HepG2 (cell line): ENCODE data around the gene NCAM2. TPM values are rescaled to one million over a fixed set of nuclear protein-coding genes. Genes with fewer than 3 reads are reported as not detected.

Experiments used
- ATAC-seq: fragments of 200-7000 bp; cut with Tn5 transposase; 3 replicates; pipeline ENCODE4 v1.9.1; 2020; ENCODE audit warnings: mild to moderate bottlenecking, moderate library complexity
- BruUV-seq: library from RNA; stranded (reverse); fragments of 400-500 nt; replicated peaks from 2 replicates; lab custom pipeline; 2021; lab: Mats Ljungman, UMichigan
- CTCF ChIA-PET: fragments of 300-600 bp; formaldehyde crosslinking; extraction: SDS; loops from one replicate; lab custom pipeline; 2021; ENCODE audit warnings: low total read pairs, inconsistent platforms, low intra/inter-chr PET ratio; lab: Yijun Ruan, JAX
- POLR2A ChIA-PET: fragments of 350-600 bp; sonication (Branson Sonifier 250); formaldehyde crosslinking; loops from one replicate; lab custom pipeline; 2020; ENCODE audit warnings: antibody characterized with exemption, inconsistent platforms; lab: Yijun Ruan, JAX
- DNase-seq: peaks from one replicate; pipeline ENCODE4 v3.0.0-alpha.2; 2015; ENCODE audit warnings: low spot score
- FAIRE-seq: peaks from 3 replicates; lab custom pipeline; 2011; peaks lifted over from hg19 to GRCh38; lab: Jason Lieb, UNC
- H2AFZ ChIP-seq: one replicate; pipeline ENCODE4 v1.6.1; 2011; ENCODE audit warnings: low read length, inconsistent platforms
- H3K27ac ChIP-seq: fragments of 300-600 bp; 3 replicates; pipeline ENCODE4 v1.8.0; 2011; ENCODE audit warnings: mixed run types, mild to moderate bottlenecking, mixed read lengths, low read length, inconsistent platforms; ENCODE audit not compliant: insufficient read depth; ENCODE audit errors: extremely low read length
- H3K27me3 ChIP-seq, 2 experiments: fragments of 200-600 bp in 1 of 2; 2 replicates in 1 of 2; 3 replicates in 1 of 2; pipeline versions ENCODE4 v1.6.0 to v1.8.0; 2011; ENCODE audit warnings: low read length in 2 of 2, mild to moderate bottlenecking in 2 of 2, moderate library complexity in 2 of 2, inconsistent platforms in 1 of 2; ENCODE audit not compliant: insufficient read depth in 2 of 2, control insufficient read depth in 1 of 2
- H3K36me3 ChIP-seq, 2 experiments: fragments of 200-600 bp in 1 of 2; replicated peaks in 1 of 2; 2 replicates in 1 of 2; 3 replicates in 1 of 2; pipeline versions ENCODE4 v1.5.1 to v1.8.0; 2011; ENCODE audit warnings: low read length in 2 of 2, inconsistent platforms in 1 of 2; ENCODE audit not compliant: insufficient read depth in 2 of 2, control insufficient read depth in 1 of 2
- H3K4me1 ChIP-seq: 2 replicates; pipeline ENCODE4 v1.5.1; 2012; ENCODE audit warnings: low read length, inconsistent platforms; ENCODE audit not compliant: insufficient read depth
- H3K4me2 ChIP-seq: 2 replicates; pipeline ENCODE4 v1.6.0; 2011; ENCODE audit warnings: low read depth, low read length, inconsistent platforms
- H3K4me3 ChIP-seq, 3 experiments: fragments of 200-600 bp in 1 of 3; sonication (generic), shearing (Covaris generic) in 1 of 3; replicated peaks in 1 of 3; 2 replicates each; pipeline ENCODE4 v1.5.1; 2011 to 2016; ENCODE audit warnings: low read length in 3 of 3, inconsistent platforms in 2 of 3, low read depth in 2 of 3, mild to moderate bottlenecking in 2 of 3, control low read depth in 1 of 3, mixed read lengths in 1 of 3; ENCODE audit not compliant: insufficient read depth in 1 of 3
- H3K79me2 ChIP-seq: one replicate; pipeline ENCODE4 v1.6.1; 2011; ENCODE audit warnings: low read length, inconsistent platforms; ENCODE audit not compliant: insufficient read depth
- H3K9ac ChIP-seq: 2 replicates; pipeline ENCODE4 v1.6.0; 2011; ENCODE audit warnings: mild to moderate bottlenecking, low read depth, low read length, inconsistent platforms; ENCODE audit not compliant: insufficient read depth
- H3K9me3 ChIP-seq: 2 replicates; pipeline ENCODE4 v1.5.1; 2012; ENCODE audit warnings: mild to moderate bottlenecking, low read length
- H4K20me1 ChIP-seq: 2 replicates; pipeline ENCODE4 v1.6.0; 2011; ENCODE audit warnings: inconsistent platforms, mild to moderate bottlenecking, low read length, moderate library complexity; ENCODE audit not compliant: insufficient read depth
- AHDC1 ChIP-seq: sonication (generic); formaldehyde crosslinking; IDR thresholded peaks from 2 replicates; pipeline ENCODE4 v1.5.1; 2020; ENCODE audit warnings: mild to moderate bottlenecking, missing genetic modification reagents, borderline replicate concordance
- EP300 ChIP-seq, 3 experiments: sonication (generic) in 1 of 3; formaldehyde crosslinking in 1 of 3; IDR thresholded peaks; 2 replicates each; pipeline versions ENCODE4 v1.5.1 to v1.6.1; 2011 to 2020; ENCODE audit warnings: low read depth in 2 of 3, low read length in 2 of 3, borderline replicate concordance in 1 of 3, improper control_type of control experiment in 1 of 3, mild to moderate bottlenecking in 1 of 3, missing genetic modification reagents in 1 of 3, moderate library complexity in 1 of 3
- MAF1 ChIP-seq: sonication (generic); formaldehyde crosslinking; IDR thresholded peaks from 2 replicates; pipeline ENCODE4 v1.5.0; 2020; ENCODE audit warnings: missing genetic modification reagents, borderline replicate concordance
- NFKBIZ ChIP-seq: IDR thresholded peaks from 2 replicates; pipeline ENCODE4 v1.6.1; 2018; ENCODE audit warnings: missing genetic modification reagents, missing compliant biosample characterization
- NFRKB ChIP-seq: fragments of 450-650 bp; IDR thresholded peaks from 2 replicates; pipeline ENCODE4 v1.6.1; 2017
- NFYC ChIP-seq: IDR thresholded peaks from 2 replicates; pipeline ENCODE4 v1.6.1; 2016; ENCODE audit warnings: missing genetic modification reagents, missing compliant biosample characterization
- NR1H2 ChIP-seq: sonication (generic); formaldehyde crosslinking; IDR thresholded peaks from 2 replicates; pipeline ENCODE4 v1.8.1; 2022; ENCODE audit warnings: low read depth, missing genetic modification reagents, borderline replicate concordance
- TRIM24 ChIP-seq: sonication (generic); formaldehyde crosslinking; IDR thresholded peaks from 2 replicates; pipeline ENCODE4 v1.8.0; 2022; ENCODE audit warnings: mild to moderate bottlenecking, missing genetic modification reagents
- U2AF2 ChIP-seq: fragments of 200-400 bp; formaldehyde crosslinking; IDR thresholded peaks from 2 replicates; pipeline ENCODE4 v1.6.1; 2017; ENCODE audit warnings: low read depth, mild to moderate bottlenecking, low read length
- ZBTB1 ChIP-seq: sonication (generic); formaldehyde crosslinking; IDR thresholded peaks from 2 replicates; pipeline ENCODE4 v1.4.0; 2020; ENCODE audit warnings: missing genetic modification reagents, borderline replicate concordance
- ZNF121 ChIP-seq: sonication (generic); formaldehyde crosslinking; IDR thresholded peaks from 2 replicates; pipeline ENCODE4 v1.5.0; 2020; ENCODE audit warnings: mild to moderate bottlenecking, missing genetic modification reagents
- ZNF382 ChIP-seq: sonication (generic); formaldehyde crosslinking; IDR thresholded peaks from 2 replicates; pipeline ENCODE4 v1.5.0; 2020; ENCODE audit warnings: missing genetic modification reagents, mild to moderate bottlenecking, borderline replicate concordance
- ZNF556 ChIP-seq: sonication (generic); formaldehyde crosslinking; IDR thresholded peaks from 2 replicates; pipeline ENCODE4 v1.4.0; 2020; ENCODE audit warnings: mild to moderate bottlenecking, missing genetic modification reagents, borderline replicate concordance
- WGBS: methylation state at CpG from one replicate; pipeline ENCODE4 v1.1.6; 2017; ENCODE audit warnings: low lambda C conversion rate; 5-methylcytosine and 5-hydroxymethylcytosine counted together
- in situ Hi-C: cut with HindIII; loops from 2 replicates; pipeline ENCODE4 v1.10.0; 2017; ENCODE audit warnings: low pct_unique_long_range_greater_than_20kb; ENCODE audit not compliant: extremely low pct_ligation_motif_present
- intact Hi-C: fragments of 100-400 bp; cut with micrococcal nuclease; formaldehyde crosslinking; loops from one replicate; pipeline ENCODE4 v1.10.0; 2022; ENCODE audit not compliant: unreplicated experiment
- polyA plus RNA-seq, 8 experiments: library from polyadenylated mRNA; depleted of rRNA in 3 of 8; stranded (reverse) in 7 of 8; unstranded in 1 of 8; fragments of >200 nt; fragmentation: Illumina TruSeq in 4 of 8; extraction: Trizol in 4 of 8; gene quantifications; 2 replicates each; pipeline versions ENCODE4 v1.2.1 to v1.2.3, GENCODE V29; 2011 to 2016; ENCODE audit warnings: low read depth in 4 of 8, missing spikeins in 1 of 8, mixed read lengths in 1 of 8; ENCODE audit not compliant: insufficient read depth in 1 of 8
- total RNA-seq, 5 experiments: library from RNA; depleted of rRNA; stranded (reverse); fragments of >200 nt; fragmentation: Illumina TruSeq; extraction: Trizol; gene quantifications; 2 replicates each; pipeline ENCODE4 v1.2.3, GENCODE V29; 2016; ENCODE audit warnings: low read depth in 1 of 5

Gene NCAM2
- total and polyA plus RNA-seq, 2 of the 13 experiments (the other 11 are each of a cell fraction or from before 2014, with no cell fraction given): not detected

GRCh38 chr21:21286170-21286798 lies 288.1 kb downstream of the NCAM2 start:
- Histone ChIP-seq H3K27ac (no peak overlapping the region), H3K27me3 (no peaks in the 10 kb centered on the region), H3K36me3 (no peaks in the 10 kb centered on the region), H3K9me3 (peaks cover 81% of the 10 kb centered on the region), H3K4me1 (no peaks in the 10 kb centered on the region), H4K20me1 (no peaks in the 10 kb centered on the region), H2AFZ (no peak overlapping the region), H3K79me2 (no peaks in the 10 kb centered on the region), H3K4me2 (no peak overlapping the region), H3K9ac (no peak overlapping the region), H3K4me3 (no peak overlapping the region)
- BruUV-seq: no TSS peak
- ChIA-PET POLR2A (no interaction called here), CTCF (no interaction called here)
- 3% methylated on average over 4 of the region's 4 CpGs for WGBS
- no peak for DNase-seq
- FAIRE-seq: no peak
- intact Hi-C loops (no loop called here), in situ Hi-C loops (no loop called here)
- TF ChIP-seq NFKBIZ (CRISPR knock-in tag) (no peak), ZBTB1 (no peak), ZNF121 (CRISPR knock-in tag) (no peak), ZNF382 (no peak), AHDC1 (CRISPR knock-in tag) (no peak), NR1H2 (CRISPR knock-in tag) (no peak), MAF1 (CRISPR knock-in tag) (no peak), TRIM24 (CRISPR knock-in tag) (no peak), U2AF2 (no peak), NFYC (no peak), NFRKB (no peak), ZNF556 (CRISPR knock-in tag) (no peak), EP300 (IDR thresholded peaks at IDR 0.05; ENCODE audit: low read depth in 2 of 2, low read length in 2 of 2) (no peak), EP300 (CRISPR knock-in tag; IDR thresholded peaks at IDR 0.05; ENCODE audit: borderline replicate concordance) (no peak)
- ATAC-seq: no peak
